ENCODE data around the gene MLLT3.

DNA sequence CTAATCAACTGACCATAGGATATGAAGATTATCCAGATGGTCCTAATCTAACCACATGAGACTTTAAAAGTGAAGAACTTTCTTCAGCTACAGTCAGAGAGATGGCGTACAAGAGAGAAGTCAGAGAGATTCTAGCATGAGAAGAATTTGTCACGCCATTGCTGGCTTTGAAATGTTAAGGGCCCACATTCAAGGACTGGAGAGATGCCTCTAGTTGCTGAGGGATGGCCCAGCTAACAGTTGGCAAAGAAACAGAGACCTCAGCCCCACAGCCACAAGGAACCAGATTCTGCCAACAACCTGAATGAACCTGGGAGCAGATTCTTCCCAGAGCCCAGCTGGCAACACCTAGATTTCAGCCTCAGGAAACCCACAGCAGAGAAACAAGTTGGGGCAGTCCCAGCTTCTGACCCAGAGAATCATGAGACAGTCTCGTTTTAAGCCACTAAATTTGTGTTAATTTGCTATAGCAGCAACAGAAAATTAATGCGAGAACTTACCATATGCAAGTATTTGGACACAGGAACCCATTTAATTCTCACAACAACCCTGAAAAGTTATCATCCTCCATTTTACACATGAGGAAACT lies 132.0 kb downstream of the MLLT3 start:
- TF ChIP-seq, protein P1, sequence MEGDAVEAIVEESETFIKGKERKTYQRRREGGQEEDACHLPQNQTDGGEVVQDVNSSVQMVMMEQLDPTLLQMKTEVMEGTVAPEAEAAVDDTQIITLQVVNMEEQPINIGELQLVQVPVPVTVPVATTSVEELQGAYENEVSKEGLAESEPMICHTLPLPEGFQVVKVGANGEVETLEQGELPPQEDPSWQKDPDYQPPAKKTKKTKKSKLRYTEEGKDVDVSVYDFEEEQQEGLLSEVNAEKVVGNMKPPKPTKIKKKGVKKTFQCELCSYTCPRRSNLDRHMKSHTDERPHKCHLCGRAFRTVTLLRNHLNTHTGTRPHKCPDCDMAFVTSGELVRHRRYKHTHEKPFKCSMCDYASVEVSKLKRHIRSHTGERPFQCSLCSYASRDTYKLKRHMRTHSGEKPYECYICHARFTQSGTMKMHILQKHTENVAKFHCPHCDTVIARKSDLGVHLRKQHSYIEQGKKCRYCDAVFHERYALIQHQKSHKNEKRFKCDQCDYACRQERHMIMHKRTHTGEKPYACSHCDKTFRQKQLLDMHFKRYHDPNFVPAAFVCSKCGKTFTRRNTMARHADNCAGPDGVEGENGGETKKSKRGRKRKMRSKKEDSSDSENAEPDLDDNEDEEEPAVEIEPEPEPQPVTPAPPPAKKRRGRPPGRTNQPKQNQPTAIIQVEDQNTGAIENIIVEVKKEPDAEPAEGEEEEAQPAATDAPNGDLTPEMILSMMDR (IDR thresholded peaks at IDR 0.05; ENCODE audit: insufficient read depth, low read depth, low read length), result no peak
- TF ChIP-seq EZH2 (IDR thresholded peaks at IDR 0.05; ENCODE audit: insufficient read depth, low read length), result no peak
